SK-N-SH (cell line): Measurements from ENCODE around the gene SLC38A7. TPM values are rescaled to one million over a fixed set of nuclear protein-coding genes. Genes with fewer than 3 reads are reported as not detected.

Experiments
- CTCF ChIA-PET: fragments of 300-600, 350-600 bp; formaldehyde crosslinking; extraction: SDS; loops from one replicate; lab custom pipeline; 2021; lab: Yijun Ruan, JAX
- POLR2A ChIA-PET: fragments of 350-600 bp; sonication (Branson Sonifier 250); formaldehyde crosslinking; extraction: SDS; loops from one replicate; lab custom pipeline; 2020; ENCODE audit warnings: antibody characterized with exemption, inconsistent platforms; lab: Yijun Ruan, JAX
- DNase-seq: peaks from one replicate; pipeline ENCODE4 v3.0.0; 2012
- H2AFZ ChIP-seq: fragments of 200-600 bp; sonication (generic); 2 replicates; pipeline ENCODE4 v1.8.1; 2016; ENCODE audit warnings: antibody characterized with exemption, mild to moderate bottlenecking, low read depth
- H3F3A ChIP-seq: fragments of 200-600 bp; sonication (generic); replicated peaks from 2 replicates; pipeline ENCODE3; 2016; ENCODE audit warnings: antibody characterized with exemption, mild to moderate bottlenecking; ENCODE audit not compliant: insufficient read depth
- H3K27ac ChIP-seq, 2 experiments: fragments of 200-500 bp in 1 of 2; fragments of 200-600 bp in 1 of 2; sonication (Bioruptor generic) in 1 of 2; sonication (generic), shearing (Covaris generic) in 1 of 2; 2 replicates each; pipeline versions ENCODE4 v1.5.1 to v1.6.1; 2014 to 2016; ENCODE audit warnings: low read depth in 2 of 2, inconsistent platforms in 1 of 2, low read length in 1 of 2, mild to moderate bottlenecking in 1 of 2, mixed read lengths in 1 of 2
- H3K27me3 ChIP-seq: fragments of 200-600 bp; sonication (generic), shearing (Covaris generic); 2 replicates; pipeline ENCODE4 v1.6.1; 2016; ENCODE audit warnings: mixed run types; ENCODE audit not compliant: insufficient read depth
- H3K36me3 ChIP-seq, 2 experiments: fragments of 200-500 bp in 1 of 2; fragments of 200-600 bp in 1 of 2; sonication (Bioruptor generic) in 1 of 2; sonication (generic) in 1 of 2; replicated peaks in 1 of 2; 2 replicates each; pipeline versions ENCODE3 to v1.5.1; 2014 to 2016; ENCODE audit warnings: low read length in 1 of 2, mild to moderate bottlenecking in 1 of 2; ENCODE audit not compliant: insufficient read depth in 2 of 2, control insufficient read depth in 1 of 2
- H3K4me1 ChIP-seq, 2 experiments: fragments of 200-500 bp in 1 of 2; fragments of 200-600 bp in 1 of 2; sonication (Bioruptor generic) in 1 of 2; sonication (generic), shearing (Covaris generic) in 1 of 2; 2 replicates each; pipeline versions ENCODE4 v1.5.1 to v1.6.1; 2014 to 2016; ENCODE audit warnings: low read depth in 1 of 2, low read length in 1 of 2, mixed run types in 1 of 2; ENCODE audit not compliant: insufficient read depth in 2 of 2, control insufficient read depth in 1 of 2
- H3K4me2 ChIP-seq: fragments of 200-600 bp; sonication (generic), shearing (Covaris generic); 2 replicates; pipeline ENCODE4 v1.6.1; 2017; ENCODE audit warnings: mixed run types
- H3K4me3 ChIP-seq, 2 experiments: fragments of 200-500 bp in 1 of 2; fragments of 200-600 bp in 1 of 2; sonication (Bioruptor generic) in 1 of 2; sonication (generic), shearing (Covaris generic) in 1 of 2; 2 replicates each; pipeline versions ENCODE4 v1.5.1 to v1.8.1; 2014 to 2016; ENCODE audit warnings: low read depth in 2 of 2, inconsistent platforms in 1 of 2, low read length in 1 of 2, mild to moderate bottlenecking in 1 of 2, mixed read lengths in 1 of 2, moderate library complexity in 1 of 2
- H3K79me2 ChIP-seq: fragments of 200-600 bp; sonication (generic); 2 replicates; pipeline ENCODE4 v1.8.1; 2017; ENCODE audit warnings: mild to moderate bottlenecking; ENCODE audit not compliant: insufficient read depth
- H3K9ac ChIP-seq: fragments of 200-600 bp; sonication (generic); 2 replicates; pipeline ENCODE4 v1.6.1; 2017; ENCODE audit warnings: mixed run types
- H3K9me2 ChIP-seq: fragments of 200-600 bp; sonication (generic); 2 replicates; pipeline ENCODE4 v1.6.1; 2017; ENCODE audit warnings: mixed run types
- H3K9me3 ChIP-seq: fragments of 200-600 bp; sonication (generic); 2 replicates; pipeline ENCODE4 v1.6.1; 2017; ENCODE audit warnings: mixed run types, mild to moderate bottlenecking, moderate library complexity
- H4K20me1 ChIP-seq: fragments of 200-600 bp; sonication (generic); 2 replicates; pipeline ENCODE4 v1.6.1; 2017; ENCODE audit warnings: mild to moderate bottlenecking, mixed run types; ENCODE audit not compliant: insufficient read depth
- ELF1 ChIP-seq: IDR thresholded peaks from 2 replicates; pipeline ENCODE4 v1.4.0; 2012
- FOXM1 ChIP-seq: IDR thresholded peaks from 2 replicates; pipeline ENCODE4 v1.4.0; 2012; ENCODE audit warnings: low read depth, mild to moderate bottlenecking
- MXI1 ChIP-seq: IDR thresholded peaks from 2 replicates; pipeline ENCODE4 v1.6.1; 2012; ENCODE audit warnings: mild to moderate bottlenecking, low read depth, low read length, improper control_type of control experiment
- NRF1 ChIP-seq: IDR thresholded peaks from 2 replicates; pipeline ENCODE4 v1.6.1; 2012; ENCODE audit warnings: low read depth, mild to moderate bottlenecking, low read length
- SIN3A ChIP-seq: IDR thresholded peaks from 2 replicates; pipeline ENCODE4 v1.6.1; 2012; ENCODE audit warnings: low read depth, mild to moderate bottlenecking, low read length, moderate library complexity, borderline replicate concordance
- SMC3 ChIP-seq: IDR thresholded peaks from 2 replicates; pipeline ENCODE4 v1.6.1; 2012; ENCODE audit warnings: low read depth, low read length, improper control_type of control experiment
- TCF12 ChIP-seq: IDR thresholded peaks from 2 replicates; pipeline ENCODE4 v1.4.0; 2012
- WGBS: methylation state at CpG from one replicate; pipeline ENCODE4 v1.1.6; 2017; ENCODE audit warnings: low lambda C conversion rate; 5-methylcytosine and 5-hydroxymethylcytosine counted together
- polyA plus RNA-seq, 3 experiments: library from polyadenylated mRNA; depleted of rRNA; stranded (reverse); fragments of >200 nt; gene quantifications; 2 replicates each; pipeline ENCODE4 v1.2.3, GENCODE V29; 2012
- TF ChIP-seq, protein P1 (sequence below): IDR thresholded peaks from 2 replicates; pipeline ENCODE4 v1.4.0; 2012; ENCODE audit warnings: low read depth, borderline replicate concordance
- TF ChIP-seq, protein P2 (sequence below): fragments of 200-600 bp; sonication (generic); IDR thresholded peaks from 2 replicates; pipeline ENCODE4 v1.6.1; 2017; ENCODE audit warnings: antibody characterized with exemption, mild to moderate bottlenecking, moderate library complexity
- TF ChIP-seq, protein P3 (sequence below): IDR thresholded peaks from 2 replicates; pipeline ENCODE4 v1.4.0; 2012; ENCODE audit warnings: low read depth, borderline replicate concordance

Gene SLC38A7
- polyA plus RNA-seq, 1 of the 3 experiments (the other 2 are of a cell fraction) = 14.1 TPM

DNA sequence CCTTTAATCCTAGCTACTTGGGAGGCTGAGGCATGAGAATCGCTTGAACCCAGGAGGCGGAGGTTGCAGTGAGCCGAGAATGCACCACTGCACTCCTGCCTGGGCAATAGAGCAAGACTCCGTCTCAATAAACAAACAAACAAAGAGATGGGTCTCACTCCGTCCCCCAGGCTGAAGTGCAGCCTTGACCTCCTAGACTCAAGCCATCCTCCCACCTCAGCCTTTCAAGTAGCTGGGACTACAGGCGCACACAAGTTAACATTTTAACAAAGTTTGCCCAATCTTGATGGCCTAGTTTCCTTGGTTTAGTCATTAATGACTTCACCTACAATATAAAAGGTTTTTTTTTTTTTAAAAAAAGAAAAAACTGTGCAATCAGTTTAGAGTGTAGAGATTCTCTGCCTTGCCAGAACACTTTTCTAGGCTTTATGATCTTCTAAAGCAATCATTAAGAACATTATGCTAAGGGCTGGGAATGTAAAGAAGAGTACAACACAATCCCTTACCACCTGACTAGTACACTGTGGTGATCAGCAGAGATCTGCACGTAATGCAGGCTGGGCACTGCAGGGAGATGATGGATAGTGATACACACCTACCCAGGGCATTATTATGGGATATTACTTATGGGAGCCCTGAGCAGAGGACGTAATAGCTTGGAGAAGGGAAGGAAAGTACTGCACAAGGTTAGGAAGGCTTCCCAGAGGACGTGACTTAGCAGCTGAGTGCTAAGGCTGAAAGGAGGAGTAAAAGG, 42.6 kb upstream of the SLC38A7 start:
- Histone ChIP-seq H3K79me2 (peaks cover 68% of the 10 kb centered on the region), H4K20me1 (peaks cover 20% of the 10 kb centered on the region), H3K4me2 (no peak overlapping the region), H3K4me1 (no peaks in the 10 kb centered on the region; a peak in 1 of 4 replicates), H3K4me3 (no peak overlapping the region), H2AFZ (no peak overlapping the region), H3K27me3 (no peaks in the 10 kb centered on the region), H3K9ac (no peak overlapping the region), H3K27ac (no peak overlapping the region), H3K36me3 (peaks cover 9 to 19% of the 10 kb centered on the region in 2 experiments), H3K9me3 (no peaks in the 10 kb centered on the region), H3K9me2 (no peaks in the 10 kb centered on the region), H3F3A (no peaks in the 10 kb centered on the region)
- CTCF ChIA-PET = no interaction called here
- 90% methylated on average over 9 of the region's 9 CpGs for WGBS
- no peak for DNase-seq
- TF ChIP-seq TCF12 (no peak), FOXM1 (no peak), NRF1 (no peak), SMC3 (no peak), MXI1 (no peak), SIN3A (no peak), ELF1 (no peak)
- TF ChIP-seq, protein P1, sequence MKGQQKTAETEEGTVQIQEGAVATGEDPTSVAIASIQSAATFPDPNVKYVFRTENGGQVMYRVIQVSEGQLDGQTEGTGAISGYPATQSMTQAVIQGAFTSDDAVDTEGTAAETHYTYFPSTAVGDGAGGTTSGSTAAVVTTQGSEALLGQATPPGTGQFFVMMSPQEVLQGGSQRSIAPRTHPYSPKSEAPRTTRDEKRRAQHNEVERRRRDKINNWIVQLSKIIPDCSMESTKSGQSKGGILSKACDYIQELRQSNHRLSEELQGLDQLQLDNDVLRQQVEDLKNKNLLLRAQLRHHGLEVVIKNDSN = no peak
- TF ChIP-seq, protein P2, sequence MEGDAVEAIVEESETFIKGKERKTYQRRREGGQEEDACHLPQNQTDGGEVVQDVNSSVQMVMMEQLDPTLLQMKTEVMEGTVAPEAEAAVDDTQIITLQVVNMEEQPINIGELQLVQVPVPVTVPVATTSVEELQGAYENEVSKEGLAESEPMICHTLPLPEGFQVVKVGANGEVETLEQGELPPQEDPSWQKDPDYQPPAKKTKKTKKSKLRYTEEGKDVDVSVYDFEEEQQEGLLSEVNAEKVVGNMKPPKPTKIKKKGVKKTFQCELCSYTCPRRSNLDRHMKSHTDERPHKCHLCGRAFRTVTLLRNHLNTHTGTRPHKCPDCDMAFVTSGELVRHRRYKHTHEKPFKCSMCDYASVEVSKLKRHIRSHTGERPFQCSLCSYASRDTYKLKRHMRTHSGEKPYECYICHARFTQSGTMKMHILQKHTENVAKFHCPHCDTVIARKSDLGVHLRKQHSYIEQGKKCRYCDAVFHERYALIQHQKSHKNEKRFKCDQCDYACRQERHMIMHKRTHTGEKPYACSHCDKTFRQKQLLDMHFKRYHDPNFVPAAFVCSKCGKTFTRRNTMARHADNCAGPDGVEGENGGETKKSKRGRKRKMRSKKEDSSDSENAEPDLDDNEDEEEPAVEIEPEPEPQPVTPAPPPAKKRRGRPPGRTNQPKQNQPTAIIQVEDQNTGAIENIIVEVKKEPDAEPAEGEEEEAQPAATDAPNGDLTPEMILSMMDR = no peak
- TF ChIP-seq, protein P3, sequence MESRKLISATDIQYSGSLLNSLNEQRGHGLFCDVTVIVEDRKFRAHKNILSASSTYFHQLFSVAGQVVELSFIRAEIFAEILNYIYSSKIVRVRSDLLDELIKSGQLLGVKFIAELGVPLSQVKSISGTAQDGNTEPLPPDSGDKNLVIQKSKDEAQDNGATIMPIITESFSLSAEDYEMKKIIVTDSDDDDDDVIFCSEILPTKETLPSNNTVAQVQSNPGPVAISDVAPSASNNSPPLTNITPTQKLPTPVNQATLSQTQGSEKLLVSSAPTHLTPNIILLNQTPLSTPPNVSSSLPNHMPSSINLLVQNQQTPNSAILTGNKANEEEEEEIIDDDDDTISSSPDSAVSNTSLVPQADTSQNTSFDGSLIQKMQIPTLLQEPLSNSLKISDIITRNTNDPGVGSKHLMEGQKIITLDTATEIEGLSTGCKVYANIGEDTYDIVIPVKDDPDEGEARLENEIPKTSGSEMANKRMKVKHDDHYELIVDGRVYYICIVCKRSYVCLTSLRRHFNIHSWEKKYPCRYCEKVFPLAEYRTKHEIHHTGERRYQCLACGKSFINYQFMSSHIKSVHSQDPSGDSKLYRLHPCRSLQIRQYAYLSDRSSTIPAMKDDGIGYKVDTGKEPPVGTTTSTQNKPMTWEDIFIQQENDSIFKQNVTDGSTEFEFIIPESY = no peak
- POLR2A ChIA-PET = no interaction called here

DNA sequence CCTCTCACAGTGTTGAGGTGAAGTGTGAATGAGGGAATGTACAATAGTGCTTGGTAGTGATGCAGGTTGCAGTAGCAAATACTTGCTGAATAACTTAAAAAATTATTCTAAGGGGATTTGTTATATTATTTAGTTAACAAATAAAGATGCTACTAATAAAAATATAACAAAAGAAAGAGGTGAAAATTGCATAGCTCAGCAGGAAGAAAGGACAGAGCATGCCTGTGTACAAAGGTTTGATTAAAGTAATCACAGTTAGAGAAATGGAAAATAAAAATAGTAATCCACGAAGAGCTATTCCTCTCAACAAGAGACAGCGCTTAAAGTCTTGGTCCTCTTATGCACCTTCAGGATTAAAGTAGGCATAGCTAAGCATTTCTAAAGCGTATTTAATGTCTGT, 38.5 kb upstream of the SLC38A7 start:
- WGBS = 79% methylated on average over 3 of the region's 3 CpGs
- DNase-seq = no peak
- Histone ChIP-seq H3K4me1 (no peaks in the 10 kb centered on the region), H3K9ac (no peak overlapping the region), H3K36me3 (peaks cover 28 to 42% of the 10 kb centered on the region in 2 experiments), H3K4me3 (no peak overlapping the region), H3K27ac (no peak overlapping the region), H3K9me3 (no peaks in the 10 kb centered on the region), H4K20me1 (peaks cover 9% of the 10 kb centered on the region; the same call in 1 of the 2 replicates), H3K9me2 (no peaks in the 10 kb centered on the region), H3K27me3 (no peaks in the 10 kb centered on the region), H3K4me2 (no peak overlapping the region), H2AFZ (no peak overlapping the region), H3F3A (no peaks in the 10 kb centered on the region), H3K79me2 (peaks cover 27% of the 10 kb centered on the region)
- CTCF ChIA-PET = interaction anchor here (1.4 kb wide), 1 partner anchor 11 kb away, joined by 4 read pairs; no protein-coding TSS in a partner anchor
- TF ChIP-seq TCF12 (no peak), FOXM1 (no peak)
- TF ChIP-seq, all 33 proteins: peak for 0
- POLR2A ChIA-PET = no interaction called here
